SK-N-SH (cell line): ENCODE measurements around the gene OLR1. TPM values are rescaled to one million over a fixed set of nuclear protein-coding genes. Genes with fewer than 3 reads are reported as not detected.

Experiments
- CTCF ChIA-PET: fragments of 300-600, 350-600 bp; formaldehyde crosslinking; extraction: SDS; loops from one replicate; lab custom pipeline; 2021; lab: Yijun Ruan, JAX
- POLR2A ChIA-PET: fragments of 350-600 bp; sonication (Branson Sonifier 250); formaldehyde crosslinking; extraction: SDS; loops from one replicate; lab custom pipeline; 2020; ENCODE audit warnings: antibody characterized with exemption, inconsistent platforms; lab: Yijun Ruan, JAX
- DNase-seq: peaks from one replicate; pipeline ENCODE4 v3.0.0; 2012
- H2AFZ ChIP-seq: fragments of 200-600 bp; sonication (generic); 2 replicates; pipeline ENCODE4 v1.8.1; 2016; ENCODE audit warnings: antibody characterized with exemption, mild to moderate bottlenecking, low read depth
- H3F3A ChIP-seq: fragments of 200-600 bp; sonication (generic); replicated peaks from 2 replicates; pipeline ENCODE3; 2016; ENCODE audit warnings: antibody characterized with exemption, mild to moderate bottlenecking; ENCODE audit not compliant: insufficient read depth
- H3K27ac ChIP-seq, 2 experiments: fragments of 200-500 bp in 1 of 2; fragments of 200-600 bp in 1 of 2; sonication (Bioruptor generic) in 1 of 2; sonication (generic), shearing (Covaris generic) in 1 of 2; 2 replicates each; pipeline versions ENCODE4 v1.5.1 to v1.6.1; 2014 to 2016; ENCODE audit warnings: low read depth in 2 of 2, inconsistent platforms in 1 of 2, low read length in 1 of 2, mild to moderate bottlenecking in 1 of 2, mixed read lengths in 1 of 2
- H3K27me3 ChIP-seq: fragments of 200-600 bp; sonication (generic), shearing (Covaris generic); 2 replicates; pipeline ENCODE4 v1.6.1; 2016; ENCODE audit warnings: mixed run types; ENCODE audit not compliant: insufficient read depth
- H3K36me3 ChIP-seq, 2 experiments: fragments of 200-500 bp in 1 of 2; fragments of 200-600 bp in 1 of 2; sonication (Bioruptor generic) in 1 of 2; sonication (generic) in 1 of 2; replicated peaks in 1 of 2; 2 replicates each; pipeline versions ENCODE3 to v1.5.1; 2014 to 2016; ENCODE audit warnings: low read length in 1 of 2, mild to moderate bottlenecking in 1 of 2; ENCODE audit not compliant: insufficient read depth in 2 of 2, control insufficient read depth in 1 of 2
- H3K4me1 ChIP-seq, 2 experiments: fragments of 200-500 bp in 1 of 2; fragments of 200-600 bp in 1 of 2; sonication (Bioruptor generic) in 1 of 2; sonication (generic), shearing (Covaris generic) in 1 of 2; 2 replicates each; pipeline versions ENCODE4 v1.5.1 to v1.6.1; 2014 to 2016; ENCODE audit warnings: low read depth in 1 of 2, low read length in 1 of 2, mixed run types in 1 of 2; ENCODE audit not compliant: insufficient read depth in 2 of 2, control insufficient read depth in 1 of 2
- H3K4me2 ChIP-seq: fragments of 200-600 bp; sonication (generic), shearing (Covaris generic); 2 replicates; pipeline ENCODE4 v1.6.1; 2017; ENCODE audit warnings: mixed run types
- H3K4me3 ChIP-seq, 2 experiments: fragments of 200-500 bp in 1 of 2; fragments of 200-600 bp in 1 of 2; sonication (Bioruptor generic) in 1 of 2; sonication (generic), shearing (Covaris generic) in 1 of 2; 2 replicates each; pipeline versions ENCODE4 v1.5.1 to v1.8.1; 2014 to 2016; ENCODE audit warnings: low read depth in 2 of 2, inconsistent platforms in 1 of 2, low read length in 1 of 2, mild to moderate bottlenecking in 1 of 2, mixed read lengths in 1 of 2, moderate library complexity in 1 of 2
- H3K79me2 ChIP-seq: fragments of 200-600 bp; sonication (generic); 2 replicates; pipeline ENCODE4 v1.8.1; 2017; ENCODE audit warnings: mild to moderate bottlenecking; ENCODE audit not compliant: insufficient read depth
- H3K9ac ChIP-seq: fragments of 200-600 bp; sonication (generic); 2 replicates; pipeline ENCODE4 v1.6.1; 2017; ENCODE audit warnings: mixed run types
- H3K9me2 ChIP-seq: fragments of 200-600 bp; sonication (generic); 2 replicates; pipeline ENCODE4 v1.6.1; 2017; ENCODE audit warnings: mixed run types
- H3K9me3 ChIP-seq: fragments of 200-600 bp; sonication (generic); 2 replicates; pipeline ENCODE4 v1.6.1; 2017; ENCODE audit warnings: mixed run types, mild to moderate bottlenecking, moderate library complexity
- H4K20me1 ChIP-seq: fragments of 200-600 bp; sonication (generic); 2 replicates; pipeline ENCODE4 v1.6.1; 2017; ENCODE audit warnings: mild to moderate bottlenecking, mixed run types; ENCODE audit not compliant: insufficient read depth
- CHD2 ChIP-seq: fragments of 150-350 bp; IDR thresholded peaks from 2 replicates; pipeline ENCODE4 v1.6.1; 2018; ENCODE audit warnings: low read length; ENCODE audit not compliant: partially characterized antibody
- FOXM1 ChIP-seq: IDR thresholded peaks from 2 replicates; pipeline ENCODE4 v1.4.0; 2012; ENCODE audit warnings: low read depth, mild to moderate bottlenecking
- GABPA ChIP-seq: IDR thresholded peaks from 2 replicates; pipeline ENCODE4 v1.4.0; 2012; ENCODE audit warnings: low read depth, mild to moderate bottlenecking
- GATA2 ChIP-seq: sonication (generic); formaldehyde crosslinking; IDR thresholded peaks from 2 replicates; pipeline ENCODE4 v1.5.0; 2020; ENCODE audit warnings: mild to moderate bottlenecking, missing genetic modification reagents
- MXI1 ChIP-seq: IDR thresholded peaks from 2 replicates; pipeline ENCODE4 v1.6.1; 2012; ENCODE audit warnings: mild to moderate bottlenecking, low read depth, low read length, improper control_type of control experiment
- NRF1 ChIP-seq: IDR thresholded peaks from 2 replicates; pipeline ENCODE4 v1.6.1; 2012; ENCODE audit warnings: low read depth, mild to moderate bottlenecking, low read length
- TCF12 ChIP-seq: IDR thresholded peaks from 2 replicates; pipeline ENCODE4 v1.4.0; 2012
- TEAD4 ChIP-seq: IDR thresholded peaks from 2 replicates; pipeline ENCODE4 v1.4.0; 2012; ENCODE audit warnings: mild to moderate bottlenecking, borderline replicate concordance; ENCODE audit not compliant: insufficient read depth
- WGBS: methylation state at CpG from one replicate; pipeline ENCODE4 v1.1.6; 2017; ENCODE audit warnings: low lambda C conversion rate; 5-methylcytosine and 5-hydroxymethylcytosine counted together
- polyA plus RNA-seq, 3 experiments: library from polyadenylated mRNA; depleted of rRNA; stranded (reverse); fragments of >200 nt; gene quantifications; 2 replicates each; pipeline ENCODE4 v1.2.3, GENCODE V29; 2012
- TF ChIP-seq, protein P1 (sequence below): fragments of 150-350 bp; IDR thresholded peaks from 2 replicates; pipeline ENCODE4 v1.6.1; 2016; ENCODE audit warnings: mild to moderate bottlenecking, low read depth, low read length
- TF ChIP-seq, protein P2 (sequence below): IDR thresholded peaks from 2 replicates; pipeline ENCODE4 v1.4.0; 2012; ENCODE audit warnings: low read depth, borderline replicate concordance
- TF ChIP-seq, protein P3 (sequence below): IDR thresholded peaks from 2 replicates; pipeline ENCODE4; 2012
- TF ChIP-seq, protein P4 (sequence below): fragments of 150-350 bp; IDR thresholded peaks from 2 replicates; pipeline ENCODE4 v1.6.1; 2017; ENCODE audit warnings: antibody characterized with exemption, low read length, low read depth, borderline replicate concordance

The OLR1 gene
- polyA plus RNA-seq, 1 of the 3 experiments (the other 2 are of a cell fraction), result not detected

DNA sequence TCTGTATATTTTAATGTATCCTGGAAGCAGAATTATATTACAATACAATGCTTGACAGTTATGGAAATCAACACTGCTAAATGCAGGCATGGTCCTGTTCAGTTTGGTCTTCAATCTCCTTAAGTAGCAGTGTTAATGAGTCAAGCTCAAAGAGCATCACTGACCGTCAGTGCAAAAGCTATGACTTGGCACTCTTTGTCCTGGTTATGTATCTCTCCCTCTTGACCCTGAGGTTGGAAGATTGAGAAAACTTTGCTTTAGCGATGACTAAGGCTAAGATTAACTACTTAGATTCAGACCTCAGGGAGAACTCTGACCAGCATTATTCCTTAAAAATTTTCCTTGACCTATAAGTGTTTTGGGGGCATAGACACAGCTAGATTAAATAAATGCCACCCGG is 52.9 kb downstream of the OLR1 start:
- Histone ChIP-seq H3K9me3 (no peaks in the 10 kb centered on the region), H3K4me2 (no peak overlapping the region), H3K79me2 (no peaks in the 10 kb centered on the region), H3K9ac (no peak overlapping the region), H3K9me2 (no peaks in the 10 kb centered on the region), H3K27ac (no peak overlapping the region), H3K4me1 (no peaks in the 10 kb centered on the region), H3K36me3 (no peaks in the 10 kb centered on the region), H4K20me1 (no peaks in the 10 kb centered on the region), H3K27me3 (peaks cover 10% of the 10 kb centered on the region; the same call in 1 of the 2 replicates), H2AFZ (no peak overlapping the region), H3F3A (no peaks in the 10 kb centered on the region), H3K4me3 (no peak overlapping the region)
- WGBS, result 5% methylated on average over 3 of the region's 3 CpGs
- POLR2A ChIA-PET, result no interaction called here
- TF ChIP-seq TEAD4 (no peak), TCF12 (no peak), GABPA (no peak), CHD2 (no peak), NRF1 (no peak)
- TF ChIP-seq, protein P1, sequence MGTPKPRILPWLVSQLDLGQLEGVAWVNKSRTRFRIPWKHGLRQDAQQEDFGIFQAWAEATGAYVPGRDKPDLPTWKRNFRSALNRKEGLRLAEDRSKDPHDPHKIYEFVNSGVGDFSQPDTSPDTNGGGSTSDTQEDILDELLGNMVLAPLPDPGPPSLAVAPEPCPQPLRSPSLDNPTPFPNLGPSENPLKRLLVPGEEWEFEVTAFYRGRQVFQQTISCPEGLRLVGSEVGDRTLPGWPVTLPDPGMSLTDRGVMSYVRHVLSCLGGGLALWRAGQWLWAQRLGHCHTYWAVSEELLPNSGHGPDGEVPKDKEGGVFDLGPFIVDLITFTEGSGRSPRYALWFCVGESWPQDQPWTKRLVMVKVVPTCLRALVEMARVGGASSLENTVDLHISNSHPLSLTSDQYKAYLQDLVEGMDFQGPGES, result no peak
- TF ChIP-seq, protein P2, sequence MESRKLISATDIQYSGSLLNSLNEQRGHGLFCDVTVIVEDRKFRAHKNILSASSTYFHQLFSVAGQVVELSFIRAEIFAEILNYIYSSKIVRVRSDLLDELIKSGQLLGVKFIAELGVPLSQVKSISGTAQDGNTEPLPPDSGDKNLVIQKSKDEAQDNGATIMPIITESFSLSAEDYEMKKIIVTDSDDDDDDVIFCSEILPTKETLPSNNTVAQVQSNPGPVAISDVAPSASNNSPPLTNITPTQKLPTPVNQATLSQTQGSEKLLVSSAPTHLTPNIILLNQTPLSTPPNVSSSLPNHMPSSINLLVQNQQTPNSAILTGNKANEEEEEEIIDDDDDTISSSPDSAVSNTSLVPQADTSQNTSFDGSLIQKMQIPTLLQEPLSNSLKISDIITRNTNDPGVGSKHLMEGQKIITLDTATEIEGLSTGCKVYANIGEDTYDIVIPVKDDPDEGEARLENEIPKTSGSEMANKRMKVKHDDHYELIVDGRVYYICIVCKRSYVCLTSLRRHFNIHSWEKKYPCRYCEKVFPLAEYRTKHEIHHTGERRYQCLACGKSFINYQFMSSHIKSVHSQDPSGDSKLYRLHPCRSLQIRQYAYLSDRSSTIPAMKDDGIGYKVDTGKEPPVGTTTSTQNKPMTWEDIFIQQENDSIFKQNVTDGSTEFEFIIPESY, result no peak
- TF ChIP-seq, protein P3, sequence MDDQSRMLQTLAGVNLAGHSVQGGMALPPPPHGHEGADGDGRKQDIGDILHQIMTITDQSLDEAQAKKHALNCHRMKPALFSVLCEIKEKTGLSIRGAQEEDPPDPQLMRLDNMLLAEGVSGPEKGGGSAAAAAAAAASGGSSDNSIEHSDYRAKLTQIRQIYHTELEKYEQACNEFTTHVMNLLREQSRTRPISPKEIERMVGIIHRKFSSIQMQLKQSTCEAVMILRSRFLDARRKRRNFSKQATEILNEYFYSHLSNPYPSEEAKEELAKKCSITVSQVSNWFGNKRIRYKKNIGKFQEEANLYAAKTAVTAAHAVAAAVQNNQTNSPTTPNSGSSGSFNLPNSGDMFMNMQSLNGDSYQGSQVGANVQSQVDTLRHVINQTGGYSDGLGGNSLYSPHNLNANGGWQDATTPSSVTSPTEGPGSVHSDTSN, result no peak
- DNase-seq, result no peak
- CTCF ChIA-PET, result interaction anchor here (0.8 kb wide), 1 partner anchor 9 kb away, joined by 3 read pairs; no protein-coding TSS in a partner anchor

DNA sequence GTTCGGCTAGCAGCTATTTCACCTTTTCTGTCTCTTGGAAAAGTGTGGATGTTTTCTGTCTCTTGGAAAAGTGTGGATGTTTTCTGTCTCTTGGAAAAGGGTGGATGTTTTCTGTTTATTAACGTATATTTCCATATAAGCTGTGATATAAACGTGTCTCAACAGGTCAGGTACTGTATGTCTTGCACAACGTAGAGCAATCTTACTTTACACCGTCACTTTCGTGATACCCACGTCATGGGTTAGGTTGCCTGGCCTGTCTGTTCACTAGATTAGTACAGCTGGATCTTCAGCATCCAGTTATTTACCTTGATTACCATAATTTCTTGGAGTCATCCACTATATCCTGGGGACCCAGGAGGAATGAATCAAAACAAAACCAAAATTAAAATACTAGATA is 56.0 kb downstream of the OLR1 start:
- CTCF ChIA-PET, result no interaction called here
- Histone ChIP-seq H3K27ac (no peak overlapping the region), H3K9me2 (no peaks in the 10 kb centered on the region), H3K9me3 (no peaks in the 10 kb centered on the region), H4K20me1 (no peaks in the 10 kb centered on the region), H3K79me2 (no peaks in the 10 kb centered on the region), H3K36me3 (no peaks in the 10 kb centered on the region), H3K4me1 (no peaks in the 10 kb centered on the region), H3K9ac (no peak overlapping the region), H3F3A (no peaks in the 10 kb centered on the region), H3K4me2 (no peak overlapping the region), H3K4me3 (no peak overlapping the region), H2AFZ (no peak overlapping the region), H3K27me3 (peaks cover 10% of the 10 kb centered on the region; the same call in 1 of the 2 replicates)
- 9% methylated on average over 7 of the region's 7 CpGs for WGBS
- TF ChIP-seq, protein P4, sequence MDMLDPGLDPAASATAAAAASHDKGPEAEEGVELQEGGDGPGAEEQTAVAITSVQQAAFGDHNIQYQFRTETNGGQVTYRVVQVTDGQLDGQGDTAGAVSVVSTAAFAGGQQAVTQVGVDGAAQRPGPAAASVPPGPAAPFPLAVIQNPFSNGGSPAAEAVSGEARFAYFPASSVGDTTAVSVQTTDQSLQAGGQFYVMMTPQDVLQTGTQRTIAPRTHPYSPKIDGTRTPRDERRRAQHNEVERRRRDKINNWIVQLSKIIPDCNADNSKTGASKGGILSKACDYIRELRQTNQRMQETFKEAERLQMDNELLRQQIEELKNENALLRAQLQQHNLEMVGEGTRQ, result no peak
- no peak for TF ChIP-seq GATA2 (CRISPR knock-in tag)
- TF ChIP-seq GABPA, result no peak
- TF ChIP-seq MXI1, result no peak
- TF ChIP-seq FOXM1, result no peak
- POLR2A ChIA-PET, result no interaction called here
- no peak for DNase-seq
